HG03103 (cell line): Measurements from ENCODE around the gene ZC3H18.
"Not testable (repeated sequence)": the region's sequence is repeated elsewhere in the genome, so short reads cannot be mapped to it uniquely, and the experiment has no call there.

Experiments used
- ATAC-seq: cut with Tn5 transposase; IDR thresholded peaks from one replicate; pipeline ENCODE4 v1.9.1; 2021; ENCODE audit warnings: low read depth; ENCODE audit not compliant: unreplicated experiment

ZC3H18 gene

GRCh38 chr16:88600539-88600896 lies 30.3 kb downstream of the ZC3H18 start:
- no peak for ATAC-seq

- no peak for ATAC-seq
Measured at GRCh38 chr16:88601313-88602036, 31.3 kb downstream of the ZC3H18 start.

GRCh38 chr16:88602091-88602490 lies 31.9 kb downstream of the ZC3H18 start:
- ATAC-seq: no peak

- ATAC-seq: no peak
Measured at GRCh38 chr16:88605186-88606147, 35.3 kb downstream of the ZC3H18 start.

- ATAC-seq: no peak
Measured at GRCh38 chr16:88606148-88606757, 36.0 kb downstream of the ZC3H18 start.

GRCh38 chr16:88608076-88608475 lies 37.9 kb downstream of the ZC3H18 start:
- ATAC-seq: no peak

GRCh38 chr16:88609426-88609825 lies 39.2 kb downstream of the ZC3H18 start:
- ATAC-seq: not testable (repeated sequence)

GRCh38 chr16:88610080-88610479 lies 39.9 kb downstream of the ZC3H18 start:
- no peak for ATAC-seq

GRCh38 chr16:88610909-88611812 lies 41.0 kb downstream of the ZC3H18 start:
- no peak for ATAC-seq

GRCh38 chr16:88613293-88613692 lies 43.1 kb downstream of the ZC3H18 start:
- ATAC-seq: no peak

GRCh38 chr16:88613911-88614817 lies 44.0 kb downstream of the ZC3H18 start:
- ATAC-seq: no peak

- ATAC-seq: no peak
Measured at GRCh38 chr16:88614818-88615580, 44.8 kb downstream of the ZC3H18 start.

GRCh38 chr16:88616320-88616719 lies 46.1 kb downstream of the ZC3H18 start:
- no peak for ATAC-seq

GRCh38 chr16:88616736-88617135 lies 46.5 kb downstream of the ZC3H18 start:
- ATAC-seq: no peak

GRCh38 chr16:88617268-88618031 lies 47.2 kb downstream of the ZC3H18 start:
- no peak for ATAC-seq

GRCh38 chr16:88618182-88618955 lies 48.2 kb downstream of the ZC3H18 start:
- ATAC-seq: no peak
